Smooth muscle cell (in vitro differentiated cells): ENCODE measurements around the gene IL20RB. TPM values are rescaled to one million over a fixed set of nuclear protein-coding genes. Genes with fewer than 3 reads are reported as not detected.

ENCODE experiments used
- DNase-seq: peaks from one replicate; lab custom pipeline; 2025; ENCODE audit not compliant: unreplicated experiment; lab: John Stamatoyannopoulos, UW
- H2AFZ ChIP-seq: fragments of 200-600 bp; sonication (generic); 2 replicates; pipeline ENCODE4 v1.6.0; 2016; ENCODE audit warnings: antibody characterized with exemption, low read depth, mild to moderate bottlenecking
- H3F3A ChIP-seq: fragments of 200-600 bp; sonication (generic); 2 replicates; pipeline ENCODE4 v1.6.0; 2017; ENCODE audit warnings: antibody characterized with exemption, low read depth
- H3K27ac ChIP-seq: fragments of 200-600 bp; sonication (generic); 2 replicates; pipeline ENCODE4 v1.5.1; 2016; ENCODE audit warnings: low read depth, mild to moderate bottlenecking
- H3K27me3 ChIP-seq: fragments of 200-600 bp; sonication (generic); 2 replicates; pipeline ENCODE4 v1.6.1; 2016; ENCODE audit warnings: low read depth, mild to moderate bottlenecking
- H3K36me3 ChIP-seq: fragments of 200-600 bp; sonication (generic); 2 replicates; pipeline ENCODE4 v1.5.1; 2016; ENCODE audit warnings: low read depth
- H3K4me1 ChIP-seq: fragments of 200-600 bp; sonication (generic); 2 replicates; pipeline ENCODE4 v1.5.1; 2016; ENCODE audit warnings: low read depth
- H3K4me2 ChIP-seq: fragments of 200-600 bp; sonication (generic); 2 replicates; pipeline ENCODE4 v1.6.0; 2016; ENCODE audit warnings: mild to moderate bottlenecking
- H3K4me3 ChIP-seq: fragments of 200-600 bp; sonication (generic); 2 replicates; pipeline ENCODE4 v1.5.1; 2016; ENCODE audit warnings: mild to moderate bottlenecking
- H3K79me2 ChIP-seq: fragments of 200-600 bp; sonication (generic); 2 replicates; pipeline ENCODE4 v1.6.0; 2016; ENCODE audit warnings: low read depth, mild to moderate bottlenecking
- H3K9ac ChIP-seq: fragments of 200-600 bp; sonication (generic); 2 replicates; pipeline ENCODE4 v1.6.0; 2016; ENCODE audit warnings: low read depth
- H3K9me3 ChIP-seq: fragments of 200-600 bp; sonication (generic); replicated peaks from 2 replicates; pipeline ENCODE4 v1.5.1; 2016; ENCODE audit warnings: low read depth
- H4K20me1 ChIP-seq: fragments of 200-600 bp; sonication (generic); 2 replicates; pipeline ENCODE4 v1.6.0; 2016; ENCODE audit warnings: low read depth
- CTCF ChIP-seq: fragments of 200-600 bp; sonication (generic); IDR thresholded peaks from 2 replicates; pipeline ENCODE4 v1.5.1; 2017; ENCODE audit warnings: borderline replicate concordance, mild to moderate bottlenecking, antibody characterized with exemption; ENCODE audit not compliant: insufficient read depth, poor library complexity, severe bottlenecking
- WGBS: methylation state at CpG from one replicate; pipeline ENCODE4 v1.1.7; 2016; ENCODE audit warnings: low lambda C conversion rate; 5-methylcytosine and 5-hydroxymethylcytosine counted together
- polyA plus RNA-seq: library from polyadenylated mRNA; unstranded; fragments of >200 nt; fragmentation: Nextera tagmentation; extraction: Ambion mirVana; gene quantifications from 2 replicates; pipeline ENCODE4 v1.2.1, GENCODE V29; 2016
- total RNA-seq: library from RNA; depleted of rRNA; stranded (reverse); fragments of >200 nt; gene quantifications from 2 replicates; pipeline ENCODE4 v1.2.3, GENCODE V29; 2014

Gene IL20RB
- total and polyA plus RNA-seq, 2 experiments from 2014 or later, result 1.7 TPM

DNA sequence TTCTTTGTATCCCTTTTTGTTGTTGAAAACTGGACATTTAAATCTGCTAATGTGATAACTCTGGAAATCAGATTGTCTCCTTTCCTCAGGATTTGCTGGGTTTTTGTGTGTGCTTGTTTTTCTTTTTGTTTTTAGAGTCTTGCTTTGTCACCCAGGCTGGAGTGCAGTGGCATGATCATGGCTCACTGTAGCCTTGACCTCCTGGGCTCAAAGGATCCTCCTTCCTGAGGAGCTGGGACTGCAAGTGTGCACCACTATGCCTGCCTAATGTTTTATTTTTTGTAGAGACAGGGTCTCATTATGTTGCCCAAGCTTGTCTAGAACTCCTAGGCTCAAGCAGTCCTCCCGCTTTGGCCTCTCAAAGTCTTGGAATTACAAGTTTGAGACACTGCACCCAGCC lies 44.6 kb upstream of the IL20RB start:
- no peak for TF ChIP-seq CTCF
- H3F3A ChIP-seq, result no peaks in the 10 kb centered on the region
- peaks cover 80% of the 10 kb centered on the region for H4K20me1 ChIP-seq
- 95% methylated on average over 1 of the region's 1 CpG for WGBS
- peaks cover 100% of the 10 kb centered on the region for H3K79me2 ChIP-seq
- no peaks in the 10 kb centered on the region for H3K36me3 ChIP-seq
- no peaks in the 10 kb centered on the region for H3K9me3 ChIP-seq
- H3K9ac ChIP-seq, result no peak overlapping the region
- H3K27ac ChIP-seq, result no peak overlapping the region
- no peaks in the 10 kb centered on the region for H3K4me1 ChIP-seq
- H3K4me2 ChIP-seq, result no peak overlapping the region
- no peak overlapping the region for H3K4me3 ChIP-seq
- no peak overlapping the region for H2AFZ ChIP-seq
- DNase-seq, result no peak
- H3K27me3 ChIP-seq, result no peaks in the 10 kb centered on the region

- no peaks in the 10 kb centered on the region for H3K4me1 ChIP-seq
- no peaks in the 10 kb centered on the region for H3K9me3 ChIP-seq
- H3K27ac ChIP-seq, result no peak overlapping the region
- DNase-seq, result no peak
- no peaks in the 10 kb centered on the region for H3K27me3 ChIP-seq
- H4K20me1 ChIP-seq, result peaks cover 69% of the 10 kb centered on the region
- no peak overlapping the region for H2AFZ ChIP-seq
- no peaks in the 10 kb centered on the region for H3F3A ChIP-seq
- peaks cover 99% of the 10 kb centered on the region for H3K79me2 ChIP-seq
- 94% methylated on average over 3 of the region's 3 CpGs for WGBS
- H3K36me3 ChIP-seq, result no peaks in the 10 kb centered on the region
- no peak overlapping the region for H3K4me3 ChIP-seq
- TF ChIP-seq CTCF, result no peak
- no peak overlapping the region for H3K9ac ChIP-seq
- no peak overlapping the region for H3K4me2 ChIP-seq
These were observed 43.0 kb upstream of the IL20RB start for GRCh38 chr3:136914739-136915138.

- no peak overlapping the region for H3K9ac ChIP-seq
- H3K36me3 ChIP-seq, result no peaks in the 10 kb centered on the region
- no peaks in the 10 kb centered on the region for H3K9me3 ChIP-seq
- 96% methylated on average over 1 of the region's 1 CpG for WGBS
- H3K4me3 ChIP-seq, result no peak overlapping the region
- H3K27ac ChIP-seq, result no peak overlapping the region
- H3F3A ChIP-seq, result no peaks in the 10 kb centered on the region
- no peak overlapping the region for H3K4me2 ChIP-seq
- peaks cover 56% of the 10 kb centered on the region for H4K20me1 ChIP-seq
- peaks cover 99% of the 10 kb centered on the region for H3K79me2 ChIP-seq
- no peak for TF ChIP-seq CTCF
- no peaks in the 10 kb centered on the region for H3K27me3 ChIP-seq
- H2AFZ ChIP-seq, result no peak overlapping the region
- DNase-seq, result no peak
- H3K4me1 ChIP-seq, result no peaks in the 10 kb centered on the region
These were observed 41.6 kb upstream of the IL20RB start for GRCh38 chr3:136916223-136916622.

GRCh38 chr3:136919799-136920580 lies 37.8 kb upstream of the IL20RB start:
- peaks cover 95% of the 10 kb centered on the region for H3K79me2 ChIP-seq
- no peak overlapping the region for H2AFZ ChIP-seq
- no peaks in the 10 kb centered on the region for H3K9me3 ChIP-seq
- H3K4me1 ChIP-seq, result no peaks in the 10 kb centered on the region
- H3K4me3 ChIP-seq, result no peak overlapping the region
- no peak for DNase-seq
- TF ChIP-seq CTCF, result no peak
- no peak overlapping the region for H3K9ac ChIP-seq
- peaks cover 54% of the 10 kb centered on the region for H4K20me1 ChIP-seq
- no peaks in the 10 kb centered on the region for H3K27me3 ChIP-seq
- H3K4me2 ChIP-seq, result no peak overlapping the region
- H3F3A ChIP-seq, result no peaks in the 10 kb centered on the region
- no peaks in the 10 kb centered on the region for H3K36me3 ChIP-seq
- H3K27ac ChIP-seq, result no peak overlapping the region
- 82% methylated on average over 1 of the region's 1 CpG for WGBS
